ENCODE results near the gene BUB3. TPM values are rescaled to one million over a fixed set of nuclear protein-coding genes. Genes with fewer than 3 reads are reported as not detected.

BUB3 gene
- total and polyA plus RNA-seq, 2 of the 13 experiments (the other 11 are each of a cell fraction or from before 2014, with no cell fraction given) = 174 to 188 TPM

DNA sequence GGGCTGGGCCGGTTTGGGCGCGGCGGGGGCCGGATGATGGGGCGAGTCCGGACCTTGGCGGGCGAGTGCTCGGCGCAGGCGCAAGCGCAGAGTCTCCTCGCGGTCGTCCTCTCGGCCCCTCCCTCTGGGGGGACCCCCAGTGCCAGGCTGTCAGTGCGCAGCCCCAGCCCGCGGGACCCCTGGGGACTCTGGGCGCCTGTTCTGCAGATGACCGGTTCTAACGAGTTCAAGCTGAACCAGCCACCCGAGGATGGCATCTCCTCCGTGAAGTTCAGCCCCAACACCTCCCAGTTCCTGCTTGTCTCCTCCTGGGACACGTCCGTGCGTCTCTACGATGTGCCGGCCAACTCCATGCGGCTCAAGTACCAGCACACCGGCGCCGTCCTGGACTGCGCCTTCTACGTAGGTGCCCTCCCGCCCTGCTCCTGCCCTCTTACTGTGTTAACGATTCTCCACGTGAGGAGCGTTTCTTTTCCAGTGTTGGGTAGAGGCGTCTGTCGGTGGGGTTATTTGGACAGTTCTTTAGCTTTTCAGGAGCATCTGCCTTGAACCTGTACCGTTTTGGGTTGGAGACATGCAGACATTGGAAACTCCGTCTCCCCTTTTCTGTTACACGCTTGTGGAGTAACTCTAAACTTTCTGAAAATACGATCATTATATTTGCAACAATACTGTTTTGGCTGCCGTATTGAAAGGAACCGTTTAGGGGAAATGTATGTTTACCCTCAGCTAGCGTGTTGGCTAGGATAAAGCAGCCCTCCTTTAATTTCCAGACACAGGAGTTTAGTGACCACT is 706 bp downstream of the BUB3 start (continued):
- TF ChIP-seq, protein P1, sequence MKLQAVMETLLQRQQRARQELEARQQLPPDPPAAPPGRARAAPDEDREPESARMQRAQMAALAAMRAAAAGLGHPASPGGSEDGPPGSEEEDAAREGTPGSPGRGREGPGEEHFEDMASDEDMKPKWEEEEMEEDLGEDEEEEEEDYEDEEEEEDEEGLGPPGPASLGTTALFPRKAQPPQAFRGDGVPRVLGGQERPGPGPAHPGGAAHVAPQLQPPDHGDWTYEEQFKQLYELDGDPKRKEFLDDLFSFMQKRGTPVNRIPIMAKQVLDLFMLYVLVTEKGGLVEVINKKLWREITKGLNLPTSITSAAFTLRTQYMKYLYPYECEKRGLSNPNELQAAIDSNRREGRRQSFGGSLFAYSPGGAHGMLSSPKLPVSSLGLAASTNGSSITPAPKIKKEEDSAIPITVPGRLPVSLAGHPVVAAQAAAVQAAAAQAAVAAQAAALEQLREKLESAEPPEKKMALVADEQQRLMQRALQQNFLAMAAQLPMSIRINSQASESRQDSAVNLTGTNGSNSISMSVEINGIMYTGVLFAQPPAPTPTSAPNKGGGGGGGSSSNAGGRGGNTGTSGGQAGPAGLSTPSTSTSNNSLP (IDR thresholded peaks at IDR 0.05; ENCODE audit: low read depth, low read length) = no peak
- no peak for TF ChIP-seq JUN (CRISPR knock-in tag; IDR thresholded peaks at IDR 0.05)
- TF ChIP-seq RAD51 (IDR thresholded peaks at IDR 0.05; ENCODE audit: borderline replicate concordance) = no peak
- TF ChIP-seq NONO (IDR thresholded peaks at IDR 0.05) = no peak
- TF ChIP-seq NONO (CRISPR knock-in tag; conservative IDR thresholded peaks at IDR 0.05) = no peak
- no peak for TF ChIP-seq ZNF431 (CRISPR knock-in tag; IDR thresholded peaks at IDR 0.05; ENCODE audit: borderline replicate concordance, low read depth)
- TF ChIP-seq CC2D1A (CRISPR knock-in tag; IDR thresholded peaks at IDR 0.05) = no peak
- TF ChIP-seq, protein P2, sequence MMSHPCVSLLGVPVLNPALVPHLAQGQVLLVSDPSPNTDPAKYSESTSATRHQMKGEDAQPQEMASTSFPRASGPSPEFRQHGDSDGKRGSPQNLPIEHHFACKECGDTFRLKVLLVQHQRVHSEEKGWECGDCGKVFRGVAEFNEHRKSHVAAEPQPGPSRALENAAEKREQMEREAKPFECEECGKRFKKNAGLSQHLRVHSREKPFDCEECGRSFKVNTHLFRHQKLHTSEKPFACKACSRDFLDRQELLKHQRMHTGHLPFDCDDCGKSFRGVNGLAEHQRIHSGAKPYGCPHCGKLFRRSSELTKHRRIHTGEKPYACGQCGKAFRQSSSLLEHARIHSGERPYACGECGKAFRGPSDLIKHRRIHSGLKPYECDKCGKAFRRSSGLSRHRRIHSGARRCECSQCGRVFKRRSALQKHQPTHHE (CRISPR knock-in tag; IDR thresholded peaks at IDR 0.05; ENCODE audit: borderline replicate concordance) = no peak
- TF ChIP-seq ZNF225 (CRISPR knock-in tag; IDR thresholded peaks at IDR 0.05) = no peak; the same call in 1 of the 2 replicates
- no peak for TF ChIP-seq NCOR1 (IDR thresholded peaks at IDR 0.05; ENCODE audit: borderline replicate concordance, low read length)
- no peak for TF ChIP-seq TCF12 (IDR thresholded peaks at IDR 0.05)
- TF ChIP-seq TCF12 (CRISPR knock-in tag; IDR thresholded peaks at IDR 0.05) = no peak
- TF ChIP-seq CAMTA2 (CRISPR knock-in tag; IDR thresholded peaks at IDR 0.05; ENCODE audit: borderline replicate concordance) = no peak
- TF ChIP-seq PHF21A (CRISPR knock-in tag; IDR thresholded peaks at IDR 0.05) = no peak
- no peak for TF ChIP-seq NPAS2 (CRISPR knock-in tag; IDR thresholded peaks at IDR 0.05; ENCODE audit: borderline replicate concordance)
- 0 out of 2 replicates have a peak, but pooled peaks have one; percentile 11 for TF ChIP-seq MED1 (CRISPR knock-in tag; IDR thresholded peaks at IDR 0.05)
- TF ChIP-seq GATA4 (IDR thresholded peaks at IDR 0.05; ENCODE audit: borderline replicate concordance, low read depth) = no peak
- no peak for TF ChIP-seq TSC22D2 (CRISPR knock-in tag; IDR thresholded peaks at IDR 0.05; ENCODE audit: borderline replicate concordance)
- no peak for TF ChIP-seq ZBTB8A (CRISPR knock-in tag; IDR thresholded peaks at IDR 0.05; ENCODE audit: borderline replicate concordance, low read depth)
- TF ChIP-seq TEAD3 (CRISPR knock-in tag; optimal IDR thresholded peaks at IDR 0.05; ENCODE audit: borderline replicate concordance) = no peak
- no peak for TF ChIP-seq NRL (CRISPR knock-in tag; IDR thresholded peaks at IDR 0.05; ENCODE audit: borderline replicate concordance)
- TF ChIP-seq POLR2G (IDR thresholded peaks at IDR 0.05; ENCODE audit: low read depth, low read length) = no peak
- TF ChIP-seq XRCC5 (optimal IDR thresholded peaks at IDR 0.05; ENCODE audit: low read length) = no peak
- TF ChIP-seq ZNF883 (CRISPR knock-in tag; IDR thresholded peaks at IDR 0.05; ENCODE audit: not compliant biosample characterization) = peak; percentile 54
- TF ChIP-seq U2AF2 (IDR thresholded peaks at IDR 0.05; ENCODE audit: low read depth, low read length) = no peak
- no peak for TF ChIP-seq REL (CRISPR knock-in tag; conservative IDR thresholded peaks at IDR 0.05)
- TF ChIP-seq KLF16 (CRISPR knock-in tag; IDR thresholded peaks at IDR 0.05) = no peak
- no peak for TF ChIP-seq FOXA3 (CRISPR knock-in tag; IDR thresholded peaks at IDR 0.05)
- no peak for TF ChIP-seq ZNF383 (CRISPR knock-in tag; IDR thresholded peaks at IDR 0.05; ENCODE audit: borderline replicate concordance)
- TF ChIP-seq ZNF672 (CRISPR knock-in tag; IDR thresholded peaks at IDR 0.05) = no peak
- peak; percentile 75; the same call in 1 of the 2 replicates for TF ChIP-seq KMT2A (CRISPR knock-in tag; IDR thresholded peaks at IDR 0.05)

Data from HepG2 (cell line).